ENCODE measurements around the gene RGS10. TPM values are rescaled to one million over a fixed set of nuclear protein-coding genes. Genes with fewer than 3 reads are reported as not detected.

Gene RGS10
- polyA plus RNA-seq, 1 experiment: 219 TPM

DNA sequence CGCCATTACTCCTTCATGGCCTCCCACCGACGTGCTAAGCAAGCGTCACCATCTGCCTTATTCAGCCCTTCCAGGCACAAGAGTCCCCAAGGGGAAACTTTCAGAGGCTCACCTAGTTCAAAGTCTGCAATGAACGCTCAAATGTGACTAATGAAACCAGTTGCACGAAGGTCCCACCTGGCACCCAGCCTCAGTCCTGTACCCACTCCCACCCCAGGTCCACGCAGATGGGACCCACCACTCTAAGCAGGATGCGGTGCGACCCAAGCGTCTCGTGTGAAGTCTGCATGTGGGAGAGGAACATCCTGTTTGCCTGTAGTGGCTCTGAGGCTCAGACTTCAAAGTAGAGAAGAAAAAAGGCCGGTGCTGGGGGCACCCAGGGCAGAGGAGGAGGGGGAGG lies 40.3 kb downstream of the RGS10 start:
- H3K9me3 ChIP-seq (ENCODE audit: control insufficient read depth, insufficient read depth, low read length): no peaks in the 10 kb centered on the region; the same call in 1 of the 2 replicates
- no peaks in the 10 kb centered on the region for H3K27me3 ChIP-seq (ENCODE audit: control insufficient read depth, insufficient read depth, low read length)
- ChIA-PET POLR2A (no interaction called here), CTCF (no interaction called here)
- H3K4me3 ChIP-seq (ENCODE audit: low read depth, low read length): no peak overlapping the region
- H3K27ac ChIP-seq (ENCODE audit: low read depth, low read length): no peak overlapping the region
- no peak for TF ChIP-seq CTCF (IDR thresholded peaks at IDR 0.05; ENCODE audit: low read depth, low read length)
- DNase-seq (ENCODE audit: low read depth, low spot score): no peak

DNA sequence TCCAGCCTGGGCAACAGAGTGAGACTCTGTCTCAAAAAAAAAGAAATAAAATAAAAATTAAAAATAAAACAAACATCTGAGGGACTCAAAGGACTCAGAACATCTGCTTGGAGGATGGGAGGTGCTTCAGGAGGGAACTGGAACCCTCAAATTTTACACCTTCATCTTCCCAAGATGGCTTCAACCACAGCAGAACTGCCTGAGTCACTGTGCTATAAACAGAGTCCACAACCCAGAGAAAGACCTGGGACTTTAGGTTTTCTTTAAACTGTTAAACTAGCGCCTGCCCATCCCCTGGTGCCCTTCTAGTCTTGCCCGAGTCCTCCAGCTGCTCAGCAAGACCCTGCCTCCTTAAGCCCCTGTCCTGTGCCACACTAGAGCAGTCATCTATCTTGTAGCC lies 40.8 kb downstream of the RGS10 start:
- TF ChIP-seq CTCF (IDR thresholded peaks at IDR 0.05; ENCODE audit: low read depth, low read length): no peak
- ChIA-PET POLR2A (no interaction called here), CTCF (no interaction called here)
- H3K27ac ChIP-seq (ENCODE audit: low read depth, low read length): no peak overlapping the region
- DNase-seq (ENCODE audit: low read depth, low spot score): no peak
- H3K4me3 ChIP-seq (ENCODE audit: low read depth, low read length): no peak overlapping the region
- no peaks in the 10 kb centered on the region; the same call in 1 of the 2 replicates for H3K9me3 ChIP-seq (ENCODE audit: control insufficient read depth, insufficient read depth, low read length)
- H3K27me3 ChIP-seq (ENCODE audit: control insufficient read depth, insufficient read depth, low read length): no peaks in the 10 kb centered on the region

DNA sequence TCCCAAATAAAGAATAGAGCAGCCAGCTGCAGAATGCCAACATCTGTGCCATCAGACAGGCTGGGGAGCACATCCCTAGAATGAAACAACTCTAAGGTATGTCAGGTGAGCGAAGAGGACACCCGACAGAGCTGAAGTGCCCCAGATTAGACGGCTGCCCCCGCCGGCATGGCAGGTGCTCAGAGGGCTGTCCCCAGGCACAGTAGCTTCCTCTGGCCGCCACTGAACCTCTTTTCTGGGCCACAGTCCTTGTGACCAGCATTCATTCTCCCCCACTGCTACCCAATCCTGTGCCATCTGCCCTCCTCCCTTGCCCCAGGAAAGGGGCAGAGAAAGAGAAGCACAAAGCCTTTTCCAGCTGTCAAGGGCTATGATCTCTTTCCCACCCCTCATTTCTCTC lies 41.7 kb downstream of the RGS10 start:
- TF ChIP-seq CTCF (IDR thresholded peaks at IDR 0.05; ENCODE audit: low read depth, low read length): no peak
- no peak overlapping the region for H3K27ac ChIP-seq (ENCODE audit: low read depth, low read length)
- H3K27me3 ChIP-seq (ENCODE audit: control insufficient read depth, insufficient read depth, low read length): no peaks in the 10 kb centered on the region
- H3K9me3 ChIP-seq (ENCODE audit: control insufficient read depth, insufficient read depth, low read length): no peaks in the 10 kb centered on the region; the same call in 1 of the 2 replicates
- POLR2A ChIA-PET: no interaction called here
- H3K4me3 ChIP-seq (ENCODE audit: low read depth, low read length): no peak overlapping the region
- CTCF ChIA-PET: interaction anchor here (1.2 kb wide), 1 partner anchor 29 kb away, joined by 3 read pairs; no protein-coding TSS in a partner anchor
- no peak for DNase-seq (ENCODE audit: low read depth, low spot score)

- no peak for DNase-seq (ENCODE audit: low read depth, low spot score)
- POLR2A ChIA-PET: interaction anchor here (0.6 kb wide), 1 partner anchor 22 kb away, joined by 4 read pairs; no protein-coding TSS in a partner anchor
- H3K27me3 ChIP-seq (ENCODE audit: control insufficient read depth, insufficient read depth, low read length): no peaks in the 10 kb centered on the region
- no peak for TF ChIP-seq CTCF (IDR thresholded peaks at IDR 0.05; ENCODE audit: low read depth, low read length)
- H3K9me3 ChIP-seq (ENCODE audit: control insufficient read depth, insufficient read depth, low read length): no peaks in the 10 kb centered on the region; the same call in 1 of the 2 replicates
- no peak overlapping the region for H3K27ac ChIP-seq (ENCODE audit: low read depth, low read length)
- CTCF ChIA-PET: interaction anchor here (1.2 to 2.9 kb wide), 2 partner anchors 29 to 301 kb away, joined by 3 to 10 read pairs; no protein-coding TSS in a partner anchor
- H3K4me3 ChIP-seq (ENCODE audit: low read depth, low read length): no peak overlapping the region
Measured at GRCh38 chr10:119500123-119500795, 42.3 kb downstream of the RGS10 start.

GRCh38 chr10:119499677-119500002 lies 42.9 kb downstream of the RGS10 start:
- Histone ChIP-seq H3K9me3 (ENCODE audit: control insufficient read depth, insufficient read depth, low read length) (no peaks in the 10 kb centered on the region; the same call in 1 of the 2 replicates), H3K4me3 (ENCODE audit: low read depth, low read length) (no peak overlapping the region), H3K27me3 (ENCODE audit: control insufficient read depth, insufficient read depth, low read length) (no peaks in the 10 kb centered on the region), H3K27ac (ENCODE audit: low read depth, low read length) (no peak overlapping the region)
- CTCF ChIA-PET: interaction anchor here (1.2 to 2.9 kb wide), 2 partner anchors 30 to 300 kb away, joined by 3 to 10 read pairs; no protein-coding TSS in a partner anchor
- POLR2A ChIA-PET: interaction anchor here (0.6 kb wide), 1 partner anchor 21 kb away, joined by 4 read pairs; no protein-coding TSS in a partner anchor
- no peak for DNase-seq (ENCODE audit: low read depth, low spot score)
- TF ChIP-seq CTCF (IDR thresholded peaks at IDR 0.05; ENCODE audit: low read depth, low read length): no peak
